SHP77 treated with DMSO at 0.1 percent for 48 hours (cell line): ENCODE measurements around the gene MYLK2.
A peak's percentile ranks its signal among the peaks of the same experiment; 100 is the strongest.
"Not testable (repeated sequence)": the region's sequence is repeated elsewhere in the genome, so short reads cannot be mapped to it uniquely, and the experiment has no call there.

Source experiments
- DNase-seq: peaks from one replicate; lab custom pipeline; 2025; lab: John Stamatoyannopoulos, UW

The MYLK2 gene

GRCh38 chr20:31815408-31816188 lies 3.6 kb upstream of the MYLK2 start:
- no peak for DNase-seq

- DNase-seq = no peak
These were observed 2.9 kb upstream of the MYLK2 start for GRCh38 chr20:31816221-31816620.

- no peak for DNase-seq
These were observed 1.7 kb upstream of the MYLK2 start for GRCh38 chr20:31817461-31817860.

- DNase-seq = no peak
These were observed 714 bp upstream of the MYLK2 start for GRCh38 chr20:31818376-31818908.

- no peak for DNase-seq
These were observed 1.1 kb downstream of the MYLK2 start for GRCh38 chr20:31820228-31820627.

- DNase-seq = no peak
These were observed 2.3 kb downstream of the MYLK2 start for GRCh38 chr20:31821427-31821826.

GRCh38 chr20:31822421-31823330 lies 3.5 kb downstream of the MYLK2 start:
- peak; percentile 85 for DNase-seq

GRCh38 chr20:31823360-31824124 lies 4.4 kb downstream of the MYLK2 start:
- no peak for DNase-seq

GRCh38 chr20:31824125-31824485 lies 4.9 kb downstream of the MYLK2 start:
- no peak for DNase-seq

- peak; percentile 2 for DNase-seq
These were observed 5.6 kb downstream of the MYLK2 start for GRCh38 chr20:31824554-31825313.

GRCh38 chr20:31826074-31826473 lies 6.9 kb downstream of the MYLK2 start:
- DNase-seq = no peak

GRCh38 chr20:31827059-31827458 lies 7.9 kb downstream of the MYLK2 start:
- DNase-seq = no peak

GRCh38 chr20:31828016-31828415 lies 8.9 kb downstream of the MYLK2 start:
- not testable (repeated sequence) for DNase-seq

- no peak for DNase-seq
These were observed 10.6 kb downstream of the MYLK2 start for GRCh38 chr20:31829731-31830130.

GRCh38 chr20:31830406-31830981 lies 11.3 kb downstream of the MYLK2 start:
- DNase-seq = no peak

GRCh38 chr20:31831211-31831610 lies 12.1 kb downstream of the MYLK2 start:
- DNase-seq = no peak

GRCh38 chr20:31831771-31832306 lies 12.7 kb downstream of the MYLK2 start:
- DNase-seq = no peak

- peak; percentile 6 for DNase-seq
These were observed 14.2 kb downstream of the MYLK2 start for GRCh38 chr20:31833130-31833930.

- DNase-seq = no peak
These were observed 14.9 kb downstream of the MYLK2 start for GRCh38 chr20:31833931-31834521.
